HG02973 (cell line): Measurements from ENCODE around the gene TRPC5OS.

Experiments
- ATAC-seq: cut with Tn5 transposase; IDR thresholded peaks from one replicate; pipeline ENCODE4 v1.9.1; 2021; ENCODE audit warnings: moderate library complexity; ENCODE audit not compliant: unreplicated experiment

TRPC5OS gene

DNA sequence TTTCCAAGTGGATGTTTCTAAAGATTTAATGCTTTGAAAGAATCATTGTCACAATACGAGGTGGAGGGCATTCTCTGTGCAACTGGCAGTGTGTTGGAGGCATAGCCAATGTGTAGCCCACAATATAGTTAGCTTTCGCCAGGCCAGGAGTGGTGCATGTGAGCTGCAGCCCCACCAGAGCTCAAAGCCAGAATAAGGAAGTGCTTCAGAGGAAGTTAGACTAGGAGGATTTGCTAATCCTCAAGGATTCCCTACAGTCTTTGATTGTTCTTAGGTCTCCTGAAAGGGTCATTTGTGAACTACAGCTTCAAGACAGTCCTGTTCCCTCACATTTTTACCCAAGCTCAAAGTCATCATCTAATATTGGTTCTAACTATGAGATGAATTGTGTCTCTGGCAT is 16.4 kb downstream of the TRPC5OS start:
- ATAC-seq = no peak

DNA sequence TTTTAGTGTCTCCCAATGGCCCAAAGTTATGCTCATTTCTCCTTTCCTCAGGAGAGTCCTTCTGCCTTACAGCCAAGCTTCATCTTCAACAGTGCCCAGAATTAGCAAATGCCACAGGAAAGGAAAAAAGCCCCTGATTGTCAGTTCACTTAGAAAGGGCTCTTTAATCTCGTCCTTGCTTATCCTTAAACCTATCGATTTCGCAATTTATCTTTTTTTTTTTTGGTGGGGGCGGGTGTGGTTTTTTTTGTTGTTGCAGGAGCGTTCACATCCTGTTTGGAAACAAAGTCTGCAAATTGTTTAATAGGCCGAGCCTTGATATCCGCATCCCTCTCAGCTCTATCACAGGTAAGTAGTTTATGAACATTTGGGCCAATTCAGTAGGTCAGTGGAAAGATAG is 20.2 kb downstream of the TRPC5OS start:
- no peak for ATAC-seq

DNA sequence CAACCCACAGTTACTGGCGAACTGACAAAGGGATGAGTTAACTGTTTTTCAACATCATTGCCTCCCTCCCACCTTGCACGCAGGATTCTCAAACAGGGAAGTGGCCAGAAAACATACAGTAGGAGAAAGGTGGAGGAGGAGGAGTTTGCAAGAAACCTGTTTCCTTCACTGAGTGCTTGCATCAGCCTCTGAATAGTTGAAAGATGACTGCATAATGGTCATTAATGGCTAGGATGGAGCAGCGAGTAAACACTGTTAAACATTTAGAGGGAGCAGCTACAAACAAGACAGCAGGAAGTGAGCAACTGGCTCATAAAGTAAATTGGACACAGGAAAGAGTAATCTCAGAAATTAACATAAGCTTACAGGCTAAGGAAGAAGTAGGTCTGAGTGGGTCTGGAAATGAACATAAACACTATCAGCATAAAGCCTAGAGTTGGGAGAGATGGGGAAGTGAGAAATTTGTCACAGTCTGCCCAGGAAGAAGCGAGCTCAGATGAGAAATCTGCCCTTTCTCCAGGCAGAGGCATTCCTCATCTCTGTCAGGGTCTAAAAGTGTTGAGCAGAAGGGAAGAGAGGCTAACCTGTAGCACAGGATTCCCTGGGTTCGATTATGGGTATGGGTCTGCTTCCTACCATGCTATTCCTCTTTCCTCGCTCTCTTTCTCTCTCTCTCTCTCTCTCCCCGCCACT is 38.6 kb downstream of the TRPC5OS start:
- no peak for ATAC-seq

GRCh38 chrX:111917591-111917990 is 41.6 kb downstream of the TRPC5OS start:
- ATAC-seq = no peak

GRCh38 chrX:111928456-111928855 is 52.5 kb downstream of the TRPC5OS start:
- no peak for ATAC-seq
